ENCODE data around the gene TSC22D1.

GRCh38 chr13:44574466-44574855 lies 1.7 kb downstream of the TSC22D1 start:
- TF ChIP-seq CTCF (conservative IDR thresholded peaks at IDR 0.05 in 1 of 2, IDR thresholded peaks at IDR 0.05 in 1 of 2; ENCODE audit: extremely low read depth in 1 of 2, insufficient read depth in 1 of 2, low read depth in 1 of 2, low read length in 2 of 2) (no peak), EZH2 (IDR thresholded peaks at IDR 0.05; ENCODE audit: borderline replicate concordance, low read length) (no peak)
